MCF 10A (cell line): ENCODE results near the gene GAA. TPM values are rescaled to one million over a fixed set of nuclear protein-coding genes. Genes with fewer than 3 reads are reported as not detected.

Experiments
- BruUV-seq: library from RNA; stranded (reverse); fragments of 400-500 nt; replicated peaks from 2 replicates; lab custom pipeline; 2021; lab: Mats Ljungman, UMichigan
- CTCF ChIA-PET: fragments of 300-600 bp; sonication (Branson Sonifier 250); formaldehyde crosslinking; extraction: SDS; loops from one replicate; lab custom pipeline; 2021; ENCODE audit warnings: antibody characterized with exemption, inconsistent platforms; lab: Yijun Ruan, JAX
- POLR2A ChIA-PET: fragments of 300-600, 350-650 bp; sonication (Branson Sonifier 250); formaldehyde crosslinking; extraction: SDS; loops from one replicate; lab custom pipeline; 2020; ENCODE audit warnings: antibody characterized with exemption, inconsistent platforms; lab: Yijun Ruan, JAX
- DNase-seq: peaks from one replicate; pipeline ENCODE4 v3.0.0-alpha.2; 2018; ENCODE audit not compliant: unreplicated experiment
- H3K27ac Mint-ChIP-seq: one replicate; pipeline ENCODE4 v1.8.0; 2022; ENCODE audit warnings: mild to moderate bottlenecking, low read depth, mixed read lengths; ENCODE audit not compliant: unreplicated experiment
- H3K27me3 Mint-ChIP-seq: one replicate; pipeline ENCODE4 v1.8.0; 2022; ENCODE audit warnings: mixed read lengths; ENCODE audit not compliant: insufficient read depth, unreplicated experiment
- H3K36me3 Mint-ChIP-seq: one replicate; pipeline ENCODE4 v1.8.0; 2022; ENCODE audit warnings: mild to moderate bottlenecking, moderate library complexity, mixed read lengths; ENCODE audit not compliant: insufficient read depth, unreplicated experiment
- H3K4me1 Mint-ChIP-seq: one replicate; pipeline ENCODE4 v1.8.0; 2022; ENCODE audit warnings: mixed read lengths; ENCODE audit not compliant: insufficient read depth, unreplicated experiment
- H3K4me3 Mint-ChIP-seq: one replicate; pipeline ENCODE4 v1.8.0; 2022; ENCODE audit warnings: mild to moderate bottlenecking, moderate library complexity, mixed read lengths; ENCODE audit not compliant: unreplicated experiment
- H3K9me3 Mint-ChIP-seq: one replicate; pipeline ENCODE4 v1.8.0; 2022; ENCODE audit warnings: mixed read lengths; ENCODE audit not compliant: unreplicated experiment
- CTCF ChIP-seq: fragments of 200-600 bp; IDR thresholded peaks from one replicate; pipeline ENCODE4 v1.8.0; 2022; ENCODE audit warnings: antibody characterized with exemption, mild to moderate bottlenecking; ENCODE audit not compliant: unreplicated experiment
- intact Hi-C: fragments of 100-400 bp; cut with micrococcal nuclease; formaldehyde crosslinking; loops from 2 replicates; pipeline ENCODE4 v1.14.1; 2022
- total RNA-seq: library from RNA; stranded (reverse); gene quantifications from 2 replicates; pipeline ENCODE4 v1.2.3, GENCODE V29; 2022

The GAA gene
- total RNA-seq, 1 experiment from 2014 or later, result 26.0 TPM

GRCh38 chr17:80109066-80109660 lies 7.8 kb downstream of the GAA start:
- Mint-ChIP-seq H3K4me1 (peaks cover 10% of the 10 kb centered on the region), H3K9me3 (no peaks in the 10 kb centered on the region), H3K27me3 (no peaks in the 10 kb centered on the region), H3K36me3 (no peaks in the 10 kb centered on the region), H3K4me3 (no peak overlapping the region), H3K27ac (no peak overlapping the region)
- TF ChIP-seq CTCF, result no peak
- intact Hi-C loops, result loop anchor here (10.0 kb wide), 1 partner anchor 306 kb away; the partner anchor contains the start of gene ENDOV
- BruUV-seq, result no TSS peak
- no peak for DNase-seq
- ChIA-PET CTCF (interaction anchor here (0.6 to 2.0 kb wide), 4 partner anchors 8 to 316 kb away, joined by 3 to 6 read pairs (median 4); partner anchors contain the start of gene GAA), POLR2A (interaction anchor here (0.6 to 1.5 kb wide), 8 partner anchors 8 to 687 kb away, joined by 3 to 18 read pairs (median 4); partner anchors contain the start of gene GAA)

DNA sequence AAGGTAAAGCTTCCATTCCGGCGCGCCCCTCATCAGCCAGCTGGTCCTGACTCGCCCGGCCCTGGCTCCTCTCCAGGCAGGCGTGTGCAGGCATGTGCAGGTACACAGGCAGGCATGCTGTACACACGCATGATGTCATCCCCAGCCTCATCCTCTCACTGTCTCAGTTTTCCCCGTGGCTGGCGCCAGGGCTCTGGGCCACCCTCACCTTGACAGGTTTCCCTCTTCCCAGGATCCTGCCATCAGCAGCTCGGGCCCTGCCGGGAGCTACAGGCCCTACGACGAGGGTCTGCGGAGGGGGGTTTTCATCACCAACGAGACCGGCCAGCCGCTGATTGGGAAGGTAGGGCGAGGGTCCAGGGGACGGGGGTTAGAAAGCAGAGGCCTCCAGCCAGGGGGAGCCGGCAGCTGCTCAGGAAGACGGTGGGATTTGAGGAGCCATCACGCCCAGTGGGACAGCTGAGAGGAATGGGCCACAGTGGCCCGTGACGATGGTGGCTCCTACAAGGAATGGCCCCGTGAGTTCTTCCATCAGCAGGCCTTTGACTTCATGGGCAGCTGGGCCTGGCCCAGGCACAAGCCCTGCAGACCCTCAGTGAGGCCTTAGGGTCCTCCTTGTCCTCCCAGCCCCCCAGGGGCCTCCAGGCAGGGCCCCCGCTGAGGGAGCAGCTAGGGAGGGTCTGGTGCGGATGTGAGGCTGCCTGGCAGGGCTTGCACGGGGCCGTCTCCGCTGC lies 8.5 kb downstream of the GAA start:
- H3K36me3 Mint-ChIP-seq, result no peaks in the 10 kb centered on the region
- ChIA-PET CTCF (interaction anchor here (0.5 to 2.0 kb wide), 4 partner anchors 8 to 317 kb away, joined by 3 to 6 read pairs (median 4); partner anchors contain the start of gene GAA), POLR2A (interaction anchor here (0.6 to 1.5 kb wide), 8 partner anchors 9 to 38 kb away, joined by 3 to 18 read pairs (median 4); partner anchors contain the start of gene GAA)
- H3K27me3 Mint-ChIP-seq, result peaks cover 5% of the 10 kb centered on the region
- no TSS peak for BruUV-seq
- no peak overlapping the region for H3K27ac Mint-ChIP-seq
- intact Hi-C loops, result loop anchor here (10.0 kb wide), 1 partner anchor 305 kb away; the partner anchor contains the start of gene ENDOV
- peaks cover 10% of the 10 kb centered on the region for H3K4me1 Mint-ChIP-seq
- DNase-seq, result peak; percentile 83
- TF ChIP-seq CTCF, result no peak
- no peak overlapping the region for H3K4me3 Mint-ChIP-seq
- peaks cover 2% of the 10 kb centered on the region for H3K9me3 Mint-ChIP-seq

DNA sequence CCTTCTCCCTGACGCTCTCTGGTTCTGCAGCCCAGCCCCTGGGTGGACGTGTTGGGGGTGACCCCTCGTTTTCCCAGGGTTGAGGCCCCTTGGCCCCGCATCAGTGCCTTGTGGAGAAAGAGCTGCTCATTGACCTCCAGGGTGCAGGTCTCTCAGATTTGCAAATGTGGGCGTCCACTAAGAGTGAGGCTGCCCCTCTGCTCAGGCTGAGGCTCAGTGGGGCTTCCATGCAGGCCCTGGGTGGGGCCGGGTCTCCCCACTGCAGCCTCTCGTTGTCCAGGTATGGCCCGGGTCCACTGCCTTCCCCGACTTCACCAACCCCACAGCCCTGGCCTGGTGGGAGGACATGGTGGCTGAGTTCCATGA lies 9.0 kb downstream of the GAA start:
- POLR2A ChIA-PET, result interaction anchor here (0.6 to 1.2 kb wide), 5 partner anchors 9 to 38 kb away, joined by 3 to 18 read pairs (median 5); partner anchors contain the start of gene GAA

More for the DNA sequence above, 9.0 kb downstream of the GAA start:
- DNase-seq, result no peak
- Mint-ChIP-seq H3K4me3 (no peak overlapping the region), H3K9me3 (peaks cover 7% of the 10 kb centered on the region), H3K27me3 (peaks cover 10% of the 10 kb centered on the region), H3K36me3 (peaks cover 1% of the 10 kb centered on the region), H3K4me1 (peaks cover 10% of the 10 kb centered on the region), H3K27ac (no peak overlapping the region)
- CTCF ChIA-PET, result interaction anchor here (1.2 to 2.0 kb wide), 2 partner anchors 9 to 27 kb away, joined by 4 to 6 read pairs; partner anchors contain the start of gene GAA
- intact Hi-C loops, result no loop called here
- no TSS peak for BruUV-seq
- TF ChIP-seq CTCF, result no peak
